Smooth muscle cell (in vitro differentiated cells): Measurements from ENCODE around the gene AQP7. TPM values are rescaled to one million over a fixed set of nuclear protein-coding genes. Genes with fewer than 3 reads are reported as not detected.
"Not testable (repeated sequence)": the region's sequence is repeated elsewhere in the genome, so short reads cannot be mapped to it uniquely, and the experiment has no call there.

Experiments used
- DNase-seq: peaks from one replicate; lab custom pipeline; 2025; ENCODE audit not compliant: unreplicated experiment; lab: John Stamatoyannopoulos, UW
- H2AFZ ChIP-seq: fragments of 200-600 bp; sonication (generic); 2 replicates; pipeline ENCODE4 v1.6.0; 2016; ENCODE audit warnings: antibody characterized with exemption, low read depth, mild to moderate bottlenecking
- H3F3A ChIP-seq: fragments of 200-600 bp; sonication (generic); 2 replicates; pipeline ENCODE4 v1.6.0; 2017; ENCODE audit warnings: antibody characterized with exemption, low read depth
- H3K27ac ChIP-seq: fragments of 200-600 bp; sonication (generic); 2 replicates; pipeline ENCODE4 v1.5.1; 2016; ENCODE audit warnings: low read depth, mild to moderate bottlenecking
- H3K27me3 ChIP-seq: fragments of 200-600 bp; sonication (generic); 2 replicates; pipeline ENCODE4 v1.6.1; 2016; ENCODE audit warnings: low read depth, mild to moderate bottlenecking
- H3K36me3 ChIP-seq: fragments of 200-600 bp; sonication (generic); 2 replicates; pipeline ENCODE4 v1.5.1; 2016; ENCODE audit warnings: low read depth
- H3K4me1 ChIP-seq: fragments of 200-600 bp; sonication (generic); 2 replicates; pipeline ENCODE4 v1.5.1; 2016; ENCODE audit warnings: low read depth
- H3K4me2 ChIP-seq: fragments of 200-600 bp; sonication (generic); 2 replicates; pipeline ENCODE4 v1.6.0; 2016; ENCODE audit warnings: mild to moderate bottlenecking
- H3K4me3 ChIP-seq: fragments of 200-600 bp; sonication (generic); 2 replicates; pipeline ENCODE4 v1.5.1; 2016; ENCODE audit warnings: mild to moderate bottlenecking
- H3K79me2 ChIP-seq: fragments of 200-600 bp; sonication (generic); 2 replicates; pipeline ENCODE4 v1.6.0; 2016; ENCODE audit warnings: low read depth, mild to moderate bottlenecking
- H3K9ac ChIP-seq: fragments of 200-600 bp; sonication (generic); 2 replicates; pipeline ENCODE4 v1.6.0; 2016; ENCODE audit warnings: low read depth
- H3K9me3 ChIP-seq: fragments of 200-600 bp; sonication (generic); replicated peaks from 2 replicates; pipeline ENCODE4 v1.5.1; 2016; ENCODE audit warnings: low read depth
- H4K20me1 ChIP-seq: fragments of 200-600 bp; sonication (generic); 2 replicates; pipeline ENCODE4 v1.6.0; 2016; ENCODE audit warnings: low read depth
- CTCF ChIP-seq: fragments of 200-600 bp; sonication (generic); IDR thresholded peaks from 2 replicates; pipeline ENCODE4 v1.5.1; 2017; ENCODE audit warnings: borderline replicate concordance, mild to moderate bottlenecking, antibody characterized with exemption; ENCODE audit not compliant: insufficient read depth, poor library complexity, severe bottlenecking
- WGBS: methylation state at CpG from one replicate; pipeline ENCODE4 v1.1.7; 2016; ENCODE audit warnings: low lambda C conversion rate; 5-methylcytosine and 5-hydroxymethylcytosine counted together
- polyA plus RNA-seq: library from polyadenylated mRNA; unstranded; fragments of >200 nt; fragmentation: Nextera tagmentation; extraction: Ambion mirVana; gene quantifications from 2 replicates; pipeline ENCODE4 v1.2.1, GENCODE V29; 2016
- total RNA-seq: library from RNA; depleted of rRNA; stranded (reverse); fragments of >200 nt; gene quantifications from 2 replicates; pipeline ENCODE4 v1.2.3, GENCODE V29; 2014

Gene AQP7
- total and polyA plus RNA-seq, 2 experiments from 2014 or later = 0.45 to 0.76 TPM

GRCh38 chr9:33364127-33364526 lies 38.2 kb downstream of the AQP7 start:
- Histone ChIP-seq H3K9ac (no peak overlapping the region), H3K27me3 (no peaks in the 10 kb centered on the region)

DNA sequence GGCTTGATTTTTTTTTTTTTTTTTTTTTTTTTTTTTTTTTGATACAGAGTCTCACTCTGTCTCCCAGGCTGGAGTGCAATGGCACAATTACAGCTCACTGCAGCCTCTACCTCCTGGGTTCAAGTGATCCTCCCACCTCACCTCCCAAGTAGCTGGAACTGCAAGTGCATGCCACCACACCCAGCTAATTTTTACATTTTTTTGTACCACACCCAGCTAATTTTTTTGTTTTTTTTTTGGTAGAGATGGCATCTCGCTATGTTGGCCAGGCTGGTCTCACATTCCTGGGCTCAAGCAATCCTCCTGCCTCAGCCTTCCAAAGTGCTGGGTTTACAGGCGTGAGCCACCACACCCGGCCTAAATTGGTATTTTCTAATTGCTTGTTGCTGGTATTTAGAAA lies 43.7 kb downstream of the AQP7 start:
- H3K27ac ChIP-seq, DNase-seq, H2AFZ ChIP-seq, H3K9ac ChIP-seq, H3K4me2 ChIP-seq, H3F3A ChIP-seq, H3K36me3 ChIP-seq, H3K27me3 ChIP-seq, H3K79me2 ChIP-seq, H3K4me3 ChIP-seq, H3K9me3 ChIP-seq, H4K20me1 ChIP-seq, H3K4me1 ChIP-seq: not testable (repeated sequence)
- 95% methylated on average over 3 of the region's 3 CpGs for WGBS

More at GRCh38 chr9:33364127-33364526, 38.2 kb downstream of the AQP7 start:
- peaks cover 4% of the 10 kb centered on the region for H3K36me3 ChIP-seq
- WGBS = 100% methylated on average over 2 of the region's 2 CpGs
- H3K27ac ChIP-seq = no peak overlapping the region
- H3K79me2 ChIP-seq = no peaks in the 10 kb centered on the region
- no peak for DNase-seq
- no peaks in the 10 kb centered on the region for H4K20me1 ChIP-seq
- TF ChIP-seq CTCF = no peak
- H2AFZ ChIP-seq = no peak overlapping the region
- H3K4me2 ChIP-seq = no peak overlapping the region
- H3F3A ChIP-seq = no peaks in the 10 kb centered on the region
- H3K4me3 ChIP-seq = no peak overlapping the region
- H3K4me1 ChIP-seq = no peaks in the 10 kb centered on the region
- no peaks in the 10 kb centered on the region for H3K9me3 ChIP-seq

DNA sequence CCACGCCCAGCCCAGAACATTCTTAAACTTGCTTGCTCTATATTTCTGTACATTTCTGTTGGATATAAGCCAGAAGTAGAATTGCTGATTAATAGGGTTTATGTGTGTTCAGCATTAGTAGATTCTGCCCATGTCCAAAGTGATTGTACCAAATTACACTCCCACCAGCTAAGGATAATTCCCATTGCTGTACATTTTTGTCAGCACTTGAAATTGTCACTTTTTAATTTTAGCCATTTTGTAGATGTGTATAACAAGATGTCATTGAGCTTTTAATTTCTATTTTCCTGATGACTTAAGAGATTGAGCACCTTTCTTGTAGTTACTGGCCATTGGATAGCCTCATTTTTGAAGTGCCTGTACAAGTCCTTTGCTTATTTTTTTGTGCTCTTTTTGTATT lies 46.4 kb downstream of the AQP7 start:
- no peak for DNase-seq
- Histone ChIP-seq H3K79me2 (no peaks in the 10 kb centered on the region), H3K27me3 (no peaks in the 10 kb centered on the region), H3K27ac (no peak overlapping the region), H3K9ac (no peak overlapping the region), H3K9me3 (no peaks in the 10 kb centered on the region), H3K4me3 (no peak overlapping the region), H3K36me3 (no peaks in the 10 kb centered on the region), H3K4me2 (no peak overlapping the region), H3F3A (no peaks in the 10 kb centered on the region), H2AFZ (no peak overlapping the region), H3K4me1 (no peaks in the 10 kb centered on the region), H4K20me1 (no peaks in the 10 kb centered on the region)
- WGBS = 100% methylated on average over 1 of the region's 1 CpG
- TF ChIP-seq CTCF = no peak

- Histone ChIP-seq H3K27ac (peak overlapping the region; percentile 26), H3K4me2 (peak overlapping the region; percentile 8), H3K4me1 (no peaks in the 10 kb centered on the region), H4K20me1 (no peaks in the 10 kb centered on the region), H3K9ac (no peak overlapping the region), H3K27me3 (no peaks in the 10 kb centered on the region), H3K9me3 (no peaks in the 10 kb centered on the region), H3F3A (no peaks in the 10 kb centered on the region), H3K36me3 (no peaks in the 10 kb centered on the region), H3K79me2 (no peaks in the 10 kb centered on the region), H3K4me3 (no peak overlapping the region), H2AFZ (no peak overlapping the region)
- WGBS = 65% methylated on average over 5 of the region's 5 CpGs
- no peak for TF ChIP-seq CTCF
- DNase-seq = no peak
Observed at GRCh38 chr9:33354651-33355211, 47.6 kb downstream of the AQP7 start.
